Left renal cortex interstitium (tissue), 4 donors: ENCODE data around the gene RFX5. TPM values are rescaled to one million over a fixed set of nuclear protein-coding genes. Genes with fewer than 3 reads are reported as not detected.
"Not testable (repeated sequence)": the region's sequence is repeated elsewhere in the genome, so short reads cannot be mapped to it uniquely, and the experiment has no call there.

Experiments used
- DNase-seq, 4 donors: peaks; one replicate each; pipeline ENCODE4 v3.0.0-alpha.2; 2013; ENCODE audit warnings: low read depth in 4 of 4, low spot score in 2 of 4, missing footprints in 1 of 4
- polyA plus RNA-seq, 4 donors: library from polyadenylated mRNA; unstranded; fragments of 120-200 nt; gene quantifications; one replicate each; pipeline ENCODE4 v1.2.1, GENCODE V29; 2013; ENCODE audit not compliant: insufficient read length in 4 of 4

The RFX5 gene
- polyA plus RNA-seq, 4 donors, result 43.5 to 49.2 (median 47.0) TPM

GRCh38 chr1:151362308-151363155 is 15.5 kb upstream of the RFX5 start:
- DNase-seq, result no peak

- no peak for DNase-seq
Measured at GRCh38 chr1:151361883-151362282, 14.8 kb upstream of the RFX5 start.

- no peak for DNase-seq
Measured at GRCh38 chr1:151356696-151357095, 9.6 kb upstream of the RFX5 start.

- no peak for DNase-seq
Measured at GRCh38 chr1:151352021-151352718, 5.1 kb upstream of the RFX5 start.

- DNase-seq, result not testable (repeated sequence)
Measured at GRCh38 chr1:151350323-151350722, 3.3 kb upstream of the RFX5 start.

GRCh38 chr1:151347523-151348246 is 633 bp upstream of the RFX5 start:
- no peak for DNase-seq

GRCh38 chr1:151346082-151346768 is 827 bp downstream of the RFX5 start:
- no peak for DNase-seq

GRCh38 chr1:151344291-151344690 is 2.8 kb downstream of the RFX5 start:
- no peak for DNase-seq

- DNase-seq, result no peak
Measured at GRCh38 chr1:151343587-151343986, 3.5 kb downstream of the RFX5 start.

GRCh38 chr1:151342569-151342968 is 4.5 kb downstream of the RFX5 start:
- no peak for DNase-seq

GRCh38 chr1:151342021-151342420 is 5.0 kb downstream of the RFX5 start:
- no peak for DNase-seq

- peak in 1 of 4 donors; percentile 69 for DNase-seq
Measured at GRCh38 chr1:151340870-151341754, 5.9 kb downstream of the RFX5 start.

- no peak for DNase-seq
Measured at GRCh38 chr1:151336556-151336955, 10.5 kb downstream of the RFX5 start.

- no peak for DNase-seq
Measured at GRCh38 chr1:151334822-151335221, 12.2 kb downstream of the RFX5 start.

GRCh38 chr1:151327903-151328674 is 19.0 kb downstream of the RFX5 start:
- DNase-seq, result peak in 1 of 4 donors; percentile 21

- DNase-seq, result peak; percentile 97 to 99 (median 98)
Measured at GRCh38 chr1:151327223-151327902, 19.7 kb downstream of the RFX5 start, which contains the start of gene PI4KB. Gene PI4KB, minus strand, starts transcription at chr1:151327416. Its CDS starts 10,935 bp downstream, at chr1:151316481.

GRCh38 chr1:151326619-151327222 is 20.3 kb downstream of the RFX5 start:
- DNase-seq, result peak in 1 of 4 donors; percentile 20
